ENCODE data around the gene MOCS3. TPM values are rescaled to one million over a fixed set of nuclear protein-coding genes. Genes with fewer than 3 reads are reported as not detected.

The MOCS3 gene
- total RNA-seq, 2 experiments from 2014 or later = 2.7 to 3.0 TPM

- Mint-ChIP-seq H3K27me3 (no peaks in the 10 kb centered on the region), H3K4me3 (no peak overlapping the region), H3K27ac (peak overlapping the region; percentile 0), H3K9me3 (no peaks in the 10 kb centered on the region), H3K36me3 (ENCODE audit: low read depth) (peaks cover 74% of the 10 kb centered on the region), H3K4me1 (ENCODE audit: low read depth) (peaks cover 91% of the 10 kb centered on the region)
- intact Hi-C loops (cut with DNase I, micrococcal nuclease) = loop anchor here in 1 of 2 experiments (10.0 kb wide), 1 partner anchor 410 kb away; the partner anchor contains the start of gene PTPN1
- no peaks in the 10 kb centered on the region for H3K27me3 ChIP-seq (ENCODE audit: control insufficient read depth in 1 of 2, insufficient read depth in 2 of 2, low read length in 2 of 2)
- TF ChIP-seq, protein P1, sequence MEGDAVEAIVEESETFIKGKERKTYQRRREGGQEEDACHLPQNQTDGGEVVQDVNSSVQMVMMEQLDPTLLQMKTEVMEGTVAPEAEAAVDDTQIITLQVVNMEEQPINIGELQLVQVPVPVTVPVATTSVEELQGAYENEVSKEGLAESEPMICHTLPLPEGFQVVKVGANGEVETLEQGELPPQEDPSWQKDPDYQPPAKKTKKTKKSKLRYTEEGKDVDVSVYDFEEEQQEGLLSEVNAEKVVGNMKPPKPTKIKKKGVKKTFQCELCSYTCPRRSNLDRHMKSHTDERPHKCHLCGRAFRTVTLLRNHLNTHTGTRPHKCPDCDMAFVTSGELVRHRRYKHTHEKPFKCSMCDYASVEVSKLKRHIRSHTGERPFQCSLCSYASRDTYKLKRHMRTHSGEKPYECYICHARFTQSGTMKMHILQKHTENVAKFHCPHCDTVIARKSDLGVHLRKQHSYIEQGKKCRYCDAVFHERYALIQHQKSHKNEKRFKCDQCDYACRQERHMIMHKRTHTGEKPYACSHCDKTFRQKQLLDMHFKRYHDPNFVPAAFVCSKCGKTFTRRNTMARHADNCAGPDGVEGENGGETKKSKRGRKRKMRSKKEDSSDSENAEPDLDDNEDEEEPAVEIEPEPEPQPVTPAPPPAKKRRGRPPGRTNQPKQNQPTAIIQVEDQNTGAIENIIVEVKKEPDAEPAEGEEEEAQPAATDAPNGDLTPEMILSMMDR (IDR thresholded peaks at IDR 0.05) = no peak
- peaks cover 38% of the 10 kb centered on the region for H3K36me3 ChIP-seq (ENCODE audit: insufficient read depth, low read length)
- no peak for DNase-seq
- no peak for ATAC-seq (ENCODE audit: poor library complexity)
- H3K4me3 ChIP-seq (ENCODE audit: low read length) = no peak overlapping the region
- peaks cover 50% of the 10 kb centered on the region for H3K4me1 ChIP-seq (ENCODE audit: insufficient read depth, low read length)
- ChIA-PET CTCF (interaction anchor here (0.9 to 3.2 kb wide), 6 partner anchors 8 to 175 kb away, joined by 3 to 13 read pairs (median 6); partner anchors contain the start of gene BCAS4), POLR2A (no interaction called here)
- H3K9me3 ChIP-seq (ENCODE audit: control insufficient read depth in 1 of 2, insufficient read depth in 1 of 2, low read length in 2 of 2) = no peaks in the 10 kb centered on the region
- no peak overlapping the region for H3K27ac ChIP-seq (ENCODE audit: low read depth in 1 of 2, low read length in 2 of 2)
Observed at GRCh38 chr20:50924261-50924920, 34.2 kb upstream of the MOCS3 start.

DNA sequence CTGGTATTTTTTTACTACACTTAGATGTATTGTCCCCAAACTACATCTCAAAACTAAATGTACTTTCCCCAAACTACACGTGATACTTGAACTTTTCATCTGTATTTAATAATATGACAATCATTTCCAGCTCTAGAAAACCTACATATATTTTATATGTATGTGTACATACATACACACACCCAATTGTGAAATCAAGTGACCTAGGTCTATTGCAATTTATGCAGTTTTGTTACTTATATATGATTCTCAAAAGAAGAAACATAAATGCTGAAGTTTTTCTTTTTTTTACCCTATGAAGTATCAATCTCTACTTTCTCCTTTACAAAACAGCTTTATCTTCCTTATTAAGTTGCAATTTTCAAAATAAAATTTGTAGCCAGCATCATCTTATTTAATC is 32.1 kb upstream of the MOCS3 start:
- Mint-ChIP-seq H3K27ac (peak overlapping the region; percentile 71), H3K4me1 (ENCODE audit: low read depth) (peaks cover 83% of the 10 kb centered on the region), H3K27me3 (no peaks in the 10 kb centered on the region), H3K36me3 (ENCODE audit: low read depth) (peaks cover 78% of the 10 kb centered on the region), H3K4me3 (no peak overlapping the region), H3K9me3 (no peaks in the 10 kb centered on the region)
- no peak for DNase-seq
- Histone ChIP-seq H3K4me3 (ENCODE audit: low read length) (no peak overlapping the region), H3K4me1 (ENCODE audit: insufficient read depth, low read length) (peaks cover 50% of the 10 kb centered on the region), H3K27ac (ENCODE audit: low read depth in 1 of 2, low read length in 2 of 2) (no peak overlapping the region), H3K27me3 (ENCODE audit: control insufficient read depth in 1 of 2, insufficient read depth in 2 of 2, low read length in 2 of 2) (no peaks in the 10 kb centered on the region), H3K9me3 (ENCODE audit: control insufficient read depth in 1 of 2, insufficient read depth in 1 of 2, low read length in 2 of 2) (no peaks in the 10 kb centered on the region), H3K36me3 (ENCODE audit: insufficient read depth, low read length) (peaks cover 33% of the 10 kb centered on the region)
- intact Hi-C loops (cut with DNase I, micrococcal nuclease) = loop anchor here in 1 of 2 experiments (10.0 kb wide), 1 partner anchor 412 kb away; the partner anchor contains the start of gene PTPN1
- ChIA-PET POLR2A (interaction anchor here (0.9 to 7.9 kb wide), 4 partner anchors 32 to 136 kb away, joined by 3 to 157 read pairs (median 6); partner anchors contain the start of genes BCAS4, DPM1 and MOCS3), CTCF (interaction anchor here (2.9 to 3.2 kb wide), 2 partner anchors 10 to 132 kb away, joined by 8 to 13 read pairs; partner anchors contain the start of gene BCAS4)
- ATAC-seq (ENCODE audit: poor library complexity) = no peak
- TF ChIP-seq, protein P1 (IDR thresholded peaks at IDR 0.05) = no peak

- CTCF ChIA-PET = interaction anchor here (1.4 to 4.2 kb wide), 8 partner anchors 12 to 179 kb away, joined by 4 to 65 read pairs (median 16); partner anchors contain the start of genes BCAS4, DPM1 and MOCS3
- no peak overlapping the region for H3K27ac ChIP-seq (ENCODE audit: low read depth in 1 of 2, low read length in 2 of 2)
- no peak overlapping the region for H3K4me3 ChIP-seq (ENCODE audit: low read length)
- no peaks in the 10 kb centered on the region for H3K9me3 ChIP-seq (ENCODE audit: control insufficient read depth in 1 of 2, insufficient read depth in 1 of 2, low read length in 2 of 2)
- Mint-ChIP-seq H3K4me3 (peak overlapping the region; percentile 93), H3K27me3 (no peaks in the 10 kb centered on the region), H3K4me1 (ENCODE audit: low read depth) (peaks cover 77% of the 10 kb centered on the region), H3K36me3 (ENCODE audit: low read depth) (peaks cover 80% of the 10 kb centered on the region), H3K27ac (peak overlapping the region; percentile 98), H3K9me3 (no peaks in the 10 kb centered on the region)
- POLR2A ChIA-PET = interaction anchor here (0.9 to 7.9 kb wide), 6 partner anchors 9 to 197 kb away, joined by 3 to 157 read pairs (median 11); partner anchors contain the start of genes BCAS4 and PARD6B
- DNase-seq (peak in 1 of 14 experiments; percentile 4), ATAC-seq (ENCODE audit: poor library complexity) (no peak)
- TF ChIP-seq, protein P1 (IDR thresholded peaks at IDR 0.05) = no peak
- H3K4me1 ChIP-seq (ENCODE audit: insufficient read depth, low read length) = peaks cover 41% of the 10 kb centered on the region
- H3K27me3 ChIP-seq (ENCODE audit: control insufficient read depth in 1 of 2, insufficient read depth in 2 of 2, low read length in 2 of 2) = no peaks in the 10 kb centered on the region
- peaks cover 25% of the 10 kb centered on the region for H3K36me3 ChIP-seq (ENCODE audit: insufficient read depth, low read length)
- intact Hi-C loops (cut with DNase I, micrococcal nuclease) = loop anchor here (2.0 to 10.0 kb wide), 2 partner anchors 196 to 414 kb away; partner anchors contain the start of gene PTPN1 (in 1 of the 2)
Observed at GRCh38 chr20:50928469-50928868, 30.1 kb upstream of the MOCS3 start.
